Mammary epithelial cell (primary cell): ENCODE results near the gene CORO1C.

Source experiments
- EZH2 ChIP-seq: IDR thresholded peaks from 2 replicates; pipeline ENCODE4 v1.6.1; 2012; ENCODE audit warnings: low read length, inconsistent platforms, borderline replicate concordance
- TF ChIP-seq, protein P1 (sequence below), 2 donors: IDR thresholded peaks in 1 of 2; conservative IDR thresholded peaks in 1 of 2; 2 replicates each; pipeline ENCODE4 v1.5.1; 2011 to 2012; ENCODE audit warnings: inconsistent platforms in 2 of 2, low read length in 2 of 2, mild to moderate bottlenecking in 2 of 2, control low read depth in 1 of 2, low read depth in 1 of 2; ENCODE audit not compliant: insufficient read depth in 1 of 2; ENCODE audit errors: extremely low read depth in 1 of 2

DNA sequence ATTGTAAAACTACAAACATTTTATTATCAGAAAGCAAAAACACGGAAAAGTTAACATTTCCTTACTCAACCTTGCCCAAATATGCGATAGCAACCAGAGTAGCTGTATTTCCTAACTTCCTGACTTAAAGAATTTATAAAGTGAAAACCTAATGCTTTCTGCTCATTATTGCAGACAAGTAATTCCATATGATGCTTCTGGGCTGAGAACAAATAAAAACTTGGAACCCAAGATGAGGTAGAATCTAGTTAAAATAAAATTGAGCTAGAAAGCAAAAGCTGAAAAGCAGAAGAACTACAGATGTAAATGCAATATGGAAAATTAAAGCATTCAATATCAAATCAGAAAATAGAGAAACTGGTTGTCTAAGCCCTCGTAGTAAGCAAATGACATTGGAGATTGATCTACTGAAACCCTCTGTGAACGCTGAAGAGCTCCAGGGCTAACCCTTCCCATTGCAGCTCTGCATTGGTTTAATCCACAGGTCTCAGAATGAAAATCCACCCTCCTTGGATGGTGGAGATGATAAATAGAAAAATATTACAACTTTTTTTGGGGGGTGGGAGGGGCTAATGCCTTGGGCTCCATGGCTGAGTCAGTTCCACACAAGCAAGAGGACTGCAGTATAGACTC, 40.7 kb downstream of the CORO1C start:
- TF ChIP-seq, protein P1, sequence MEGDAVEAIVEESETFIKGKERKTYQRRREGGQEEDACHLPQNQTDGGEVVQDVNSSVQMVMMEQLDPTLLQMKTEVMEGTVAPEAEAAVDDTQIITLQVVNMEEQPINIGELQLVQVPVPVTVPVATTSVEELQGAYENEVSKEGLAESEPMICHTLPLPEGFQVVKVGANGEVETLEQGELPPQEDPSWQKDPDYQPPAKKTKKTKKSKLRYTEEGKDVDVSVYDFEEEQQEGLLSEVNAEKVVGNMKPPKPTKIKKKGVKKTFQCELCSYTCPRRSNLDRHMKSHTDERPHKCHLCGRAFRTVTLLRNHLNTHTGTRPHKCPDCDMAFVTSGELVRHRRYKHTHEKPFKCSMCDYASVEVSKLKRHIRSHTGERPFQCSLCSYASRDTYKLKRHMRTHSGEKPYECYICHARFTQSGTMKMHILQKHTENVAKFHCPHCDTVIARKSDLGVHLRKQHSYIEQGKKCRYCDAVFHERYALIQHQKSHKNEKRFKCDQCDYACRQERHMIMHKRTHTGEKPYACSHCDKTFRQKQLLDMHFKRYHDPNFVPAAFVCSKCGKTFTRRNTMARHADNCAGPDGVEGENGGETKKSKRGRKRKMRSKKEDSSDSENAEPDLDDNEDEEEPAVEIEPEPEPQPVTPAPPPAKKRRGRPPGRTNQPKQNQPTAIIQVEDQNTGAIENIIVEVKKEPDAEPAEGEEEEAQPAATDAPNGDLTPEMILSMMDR (conservative IDR thresholded peaks at IDR 0.05 in 1 of 2, IDR thresholded peaks at IDR 0.05 in 1 of 2; ENCODE audit: extremely low read depth in 1 of 2, insufficient read depth in 1 of 2, low read depth in 1 of 2, low read length in 2 of 2), result no peak
- TF ChIP-seq EZH2, result no peak
